HepG2 (cell line): ENCODE measurements around the gene SCFD1. TPM values are rescaled to one million over a fixed set of nuclear protein-coding genes. Genes with fewer than 3 reads are reported as not detected.

Source experiments
- ATAC-seq: fragments of 200-7000 bp; cut with Tn5 transposase; 3 replicates; pipeline ENCODE4 v1.9.1; 2020; ENCODE audit warnings: mild to moderate bottlenecking, moderate library complexity
- BruUV-seq: library from RNA; stranded (reverse); fragments of 400-500 nt; replicated peaks from 2 replicates; lab custom pipeline; 2021; lab: Mats Ljungman, UMichigan
- CTCF ChIA-PET: fragments of 300-600 bp; formaldehyde crosslinking; extraction: SDS; loops from one replicate; lab custom pipeline; 2021; ENCODE audit warnings: low total read pairs, inconsistent platforms, low intra/inter-chr PET ratio; lab: Yijun Ruan, JAX
- POLR2A ChIA-PET: fragments of 350-600 bp; sonication (Branson Sonifier 250); formaldehyde crosslinking; loops from one replicate; lab custom pipeline; 2020; ENCODE audit warnings: antibody characterized with exemption, inconsistent platforms; lab: Yijun Ruan, JAX
- DNase-seq: peaks from one replicate; pipeline ENCODE4 v3.0.0-alpha.2; 2015; ENCODE audit warnings: low spot score
- FAIRE-seq: peaks from 3 replicates; lab custom pipeline; 2011; peaks lifted over from hg19 to GRCh38; lab: Jason Lieb, UNC
- H2AFZ ChIP-seq: one replicate; pipeline ENCODE4 v1.6.1; 2011; ENCODE audit warnings: low read length, inconsistent platforms
- H3K27ac ChIP-seq: fragments of 300-600 bp; 3 replicates; pipeline ENCODE4 v1.8.0; 2011; ENCODE audit warnings: mixed run types, mild to moderate bottlenecking, mixed read lengths, low read length, inconsistent platforms; ENCODE audit not compliant: insufficient read depth; ENCODE audit errors: extremely low read length
- H3K27me3 ChIP-seq, 2 experiments: fragments of 200-600 bp in 1 of 2; 2 replicates in 1 of 2; 3 replicates in 1 of 2; pipeline versions ENCODE4 v1.6.0 to v1.8.0; 2011; ENCODE audit warnings: low read length in 2 of 2, mild to moderate bottlenecking in 2 of 2, moderate library complexity in 2 of 2, inconsistent platforms in 1 of 2; ENCODE audit not compliant: insufficient read depth in 2 of 2, control insufficient read depth in 1 of 2
- H3K36me3 ChIP-seq, 2 experiments: fragments of 200-600 bp in 1 of 2; replicated peaks in 1 of 2; 2 replicates in 1 of 2; 3 replicates in 1 of 2; pipeline versions ENCODE4 v1.5.1 to v1.8.0; 2011; ENCODE audit warnings: low read length in 2 of 2, inconsistent platforms in 1 of 2; ENCODE audit not compliant: insufficient read depth in 2 of 2, control insufficient read depth in 1 of 2
- H3K4me1 ChIP-seq: 2 replicates; pipeline ENCODE4 v1.5.1; 2012; ENCODE audit warnings: low read length, inconsistent platforms; ENCODE audit not compliant: insufficient read depth
- H3K4me2 ChIP-seq: 2 replicates; pipeline ENCODE4 v1.6.0; 2011; ENCODE audit warnings: low read depth, low read length, inconsistent platforms
- H3K4me3 ChIP-seq, 3 experiments: fragments of 200-600 bp in 1 of 3; sonication (generic), shearing (Covaris generic) in 1 of 3; replicated peaks in 1 of 3; 2 replicates each; pipeline ENCODE4 v1.5.1; 2011 to 2016; ENCODE audit warnings: low read length in 3 of 3, inconsistent platforms in 2 of 3, low read depth in 2 of 3, mild to moderate bottlenecking in 2 of 3, control low read depth in 1 of 3, mixed read lengths in 1 of 3; ENCODE audit not compliant: insufficient read depth in 1 of 3
- H3K79me2 ChIP-seq: one replicate; pipeline ENCODE4 v1.6.1; 2011; ENCODE audit warnings: low read length, inconsistent platforms; ENCODE audit not compliant: insufficient read depth
- H3K9ac ChIP-seq: 2 replicates; pipeline ENCODE4 v1.6.0; 2011; ENCODE audit warnings: mild to moderate bottlenecking, low read depth, low read length, inconsistent platforms; ENCODE audit not compliant: insufficient read depth
- H3K9me3 ChIP-seq: 2 replicates; pipeline ENCODE4 v1.5.1; 2012; ENCODE audit warnings: mild to moderate bottlenecking, low read length
- H4K20me1 ChIP-seq: 2 replicates; pipeline ENCODE4 v1.6.0; 2011; ENCODE audit warnings: inconsistent platforms, mild to moderate bottlenecking, low read length, moderate library complexity; ENCODE audit not compliant: insufficient read depth
- ESRRA ChIP-seq: sonication (generic); formaldehyde crosslinking; IDR thresholded peaks from 2 replicates; pipeline ENCODE4 v1.5.1; 2020; ENCODE audit warnings: mild to moderate bottlenecking, low read depth, missing genetic modification reagents
- MED1 ChIP-seq: sonication (generic); formaldehyde crosslinking; IDR thresholded peaks from 2 replicates; pipeline ENCODE4 v1.4.0; 2020; ENCODE audit warnings: missing genetic modification reagents
- MNT ChIP-seq: fragments of 450-650 bp; IDR thresholded peaks from 2 replicates; pipeline ENCODE4 v1.6.1; 2016
- RBM22 ChIP-seq: fragments of 200-400 bp; formaldehyde crosslinking; optimal IDR thresholded peaks from 2 replicates; pipeline ENCODE3; 2017; ENCODE audit warnings: mild to moderate bottlenecking, low read length, moderate library complexity
- TBX2 ChIP-seq: sonication (generic); formaldehyde crosslinking; IDR thresholded peaks from 2 replicates; pipeline ENCODE4 v1.5.0; 2020; ENCODE audit warnings: missing genetic modification reagents, mild to moderate bottlenecking, borderline replicate concordance
- XRCC5 ChIP-seq: fragments of 200-400 bp; formaldehyde crosslinking; optimal IDR thresholded peaks from 2 replicates; pipeline ENCODE3; 2017; ENCODE audit warnings: mild to moderate bottlenecking, low read length
- ZUFSP ChIP-seq: sonication (generic); formaldehyde crosslinking; IDR thresholded peaks from 2 replicates; pipeline ENCODE4 v1.9.0; 2021; ENCODE audit warnings: missing genetic modification reagents, mild to moderate bottlenecking, borderline replicate concordance
- WGBS: methylation state at CpG from one replicate; pipeline ENCODE4 v1.1.6; 2017; ENCODE audit warnings: low lambda C conversion rate; 5-methylcytosine and 5-hydroxymethylcytosine counted together
- in situ Hi-C: cut with HindIII; loops from 2 replicates; pipeline ENCODE4 v1.10.0; 2017; ENCODE audit warnings: low pct_unique_long_range_greater_than_20kb; ENCODE audit not compliant: extremely low pct_ligation_motif_present
- intact Hi-C: fragments of 100-400 bp; cut with micrococcal nuclease; formaldehyde crosslinking; loops from one replicate; pipeline ENCODE4 v1.10.0; 2022; ENCODE audit not compliant: unreplicated experiment
- polyA plus RNA-seq, 8 experiments: library from polyadenylated mRNA; depleted of rRNA in 3 of 8; stranded (reverse) in 7 of 8; unstranded in 1 of 8; fragments of >200 nt; fragmentation: Illumina TruSeq in 4 of 8; extraction: Trizol in 4 of 8; gene quantifications; 2 replicates each; pipeline versions ENCODE4 v1.2.1 to v1.2.3, GENCODE V29; 2011 to 2016; ENCODE audit warnings: low read depth in 4 of 8, missing spikeins in 1 of 8, mixed read lengths in 1 of 8; ENCODE audit not compliant: insufficient read depth in 1 of 8
- total RNA-seq, 5 experiments: library from RNA; depleted of rRNA; stranded (reverse); fragments of >200 nt; fragmentation: Illumina TruSeq; extraction: Trizol; gene quantifications; 2 replicates each; pipeline ENCODE4 v1.2.3, GENCODE V29; 2016; ENCODE audit warnings: low read depth in 1 of 5

SCFD1 gene
- total and polyA plus RNA-seq, 2 of the 13 experiments (the other 11 are each of a cell fraction or from before 2014, with no cell fraction given) = 235 to 256 TPM

GRCh38 chr14:30725763-30726162, 103.6 kb downstream of the SCFD1 start:
- TSS peak; percentile 5 for BruUV-seq

More at GRCh38 chr14:30725763-30726162, 103.6 kb downstream of the SCFD1 start:
- ATAC-seq = no peak
- no peak overlapping the region for H3K9ac ChIP-seq
- POLR2A ChIA-PET = no interaction called here
- H3K4me1 ChIP-seq = no peaks in the 10 kb centered on the region
- H3K36me3 ChIP-seq = peaks cover 23 to 54% of the 10 kb centered on the region in 2 experiments
- no peaks in the 10 kb centered on the region for H3K9me3 ChIP-seq
- H4K20me1 ChIP-seq = no peaks in the 10 kb centered on the region
- in situ Hi-C loops = no loop called here
- no peak overlapping the region for H3K4me3 ChIP-seq
- H2AFZ ChIP-seq = no peak overlapping the region
- 98% methylated on average over 5 of the region's 5 CpGs for WGBS
- H3K79me2 ChIP-seq = no peaks in the 10 kb centered on the region
- no peak for DNase-seq
- no peak overlapping the region for H3K4me2 ChIP-seq
- CTCF ChIA-PET = no interaction called here
- peak; percentile 74 for TF ChIP-seq RBM22
- TF ChIP-seq XRCC5 = no peak
- no peak for TF ChIP-seq ESRRA (CRISPR knock-in tag)
- TF ChIP-seq MED1 (CRISPR knock-in tag) = no peak
- TF ChIP-seq MNT = peak; percentile 45
- TF ChIP-seq ZUFSP = no peak
- TF ChIP-seq TBX2 (CRISPR knock-in tag) = no peak
- TF ChIP-seq, all 625 proteins: peak for 2
- H3K27me3 ChIP-seq = no peaks in the 10 kb centered on the region
- no peak overlapping the region for H3K27ac ChIP-seq
- intact Hi-C loops = no loop called here
- FAIRE-seq = no peak
